CD14-positive monocyte (primary cell): ENCODE data around the gene ZNF473. TPM values are rescaled to one million over a fixed set of nuclear protein-coding genes. Genes with fewer than 3 reads are reported as not detected.

Experiments used
- DNase-seq, 3 donors: peaks; one replicate each; pipeline ENCODE4 v3.0.0-alpha.2; 2011 to 2022
- H2AFZ ChIP-seq: 2 replicates; pipeline ENCODE4 v1.6.0; 2012; ENCODE audit warnings: mild to moderate bottlenecking, low read depth, low read length, inconsistent platforms; ENCODE audit not compliant: insufficient read depth, poor library complexity, severe bottlenecking
- H3K27ac ChIP-seq, 2 donors: 1 replicate in 1 of 2; 2 replicates in 1 of 2; pipeline ENCODE4 v1.5.1; 2012 to 2013; ENCODE audit warnings: low read length in 2 of 2, control low read depth in 1 of 2, inconsistent platforms in 1 of 2, low read depth in 1 of 2, mild to moderate bottlenecking in 1 of 2
- H3K27me3 ChIP-seq, 2 donors: one replicate each; pipeline versions ENCODE4 v1.6.0 to v1.6.1; 2011 to 2013; ENCODE audit warnings: low read length in 2 of 2; ENCODE audit not compliant: control insufficient read depth in 2 of 2, insufficient read depth in 2 of 2
- H3K36me3 ChIP-seq, 2 donors: replicated peaks in 1 of 2; 1 replicate in 1 of 2; 2 replicates in 1 of 2; pipeline versions ENCODE4 v1.5.1 to v1.6.1; 2012 to 2013; ENCODE audit warnings: low read length in 2 of 2, control low read depth in 1 of 2, inconsistent platforms in 1 of 2, mild to moderate bottlenecking in 1 of 2; ENCODE audit not compliant: insufficient read depth in 2 of 2, control insufficient read depth in 1 of 2
- H3K4me1 ChIP-seq, 2 donors: 1 replicate in 1 of 2; 2 replicates in 1 of 2; pipeline versions ENCODE4 v1.5.1 to v1.6.1; 2012 to 2013; ENCODE audit warnings: low read length in 2 of 2, control low read depth in 1 of 2, inconsistent platforms in 1 of 2, mild to moderate bottlenecking in 1 of 2, moderate library complexity in 1 of 2; ENCODE audit not compliant: insufficient read depth in 2 of 2, control insufficient read depth in 1 of 2
- H3K4me2 ChIP-seq: replicated peaks from 2 replicates; pipeline ENCODE3; 2012; ENCODE audit warnings: low read length, moderate library complexity, mild to moderate bottlenecking; ENCODE audit not compliant: poor library complexity, severe bottlenecking; ENCODE audit errors: extremely low read depth
- H3K4me3 ChIP-seq, 3 experiments: fragments of 200-600 bp in 1 of 3; sonication (generic) in 1 of 3; replicated peaks in 1 of 3; 1 replicate in 2 of 3; 2 replicates in 1 of 3; pipeline ENCODE4 v1.5.1; 2011 to 2013; ENCODE audit warnings: low read length in 3 of 3, mild to moderate bottlenecking in 3 of 3, control low read depth in 2 of 3, low read depth in 2 of 3, inconsistent platforms in 1 of 3, moderate library complexity in 1 of 3
- H3K79me2 ChIP-seq: 2 replicates; pipeline ENCODE4 v1.6.0; 2012; ENCODE audit warnings: mild to moderate bottlenecking, control low read depth, inconsistent platforms, low read length, moderate library complexity; ENCODE audit not compliant: insufficient read depth
- H3K9ac ChIP-seq: 2 replicates; pipeline ENCODE4 v1.6.0; 2017; ENCODE audit warnings: low read length, mild to moderate bottlenecking; ENCODE audit not compliant: insufficient read depth, poor library complexity, severe bottlenecking
- H3K9me3 ChIP-seq, 2 donors: replicated peaks in 1 of 2; 1 replicate in 1 of 2; 2 replicates in 1 of 2; pipeline versions ENCODE4 v1.5.1 to v1.6.1; 2012 to 2013; ENCODE audit warnings: low read length in 2 of 2, control low read depth in 1 of 2; ENCODE audit not compliant: control insufficient read depth in 1 of 2, insufficient read depth in 1 of 2
- H4K20me1 ChIP-seq: 2 replicates; pipeline ENCODE4 v1.6.0; 2012; ENCODE audit warnings: mild to moderate bottlenecking, low read length, control low read depth, moderate library complexity; ENCODE audit not compliant: insufficient read depth
- H3K27ac Mint-ChIP-seq, 7 donors: one replicate each; pipeline ENCODE4 v1.8.0; 2020; ENCODE audit warnings: mild to moderate bottlenecking in 7 of 7, mixed read lengths in 7 of 7, moderate library complexity in 6 of 7, inconsistent platforms in 2 of 7
- H3K27me3 Mint-ChIP-seq, 3 donors: one replicate each; pipeline ENCODE4 v1.8.0; 2021 to 2022; ENCODE audit warnings: low read depth in 3 of 3, mild to moderate bottlenecking in 3 of 3, mixed read lengths in 3 of 3, moderate library complexity in 3 of 3, inconsistent platforms in 1 of 3
- H3K36me3 Mint-ChIP-seq, 2 donors: one replicate each; pipeline ENCODE4 v1.8.0; 2020; ENCODE audit warnings: mixed read lengths in 2 of 2, inconsistent platforms in 1 of 2, mild to moderate bottlenecking in 1 of 2
- H3K4me1 Mint-ChIP-seq: one replicate; pipeline ENCODE4 v1.8.0; 2020; ENCODE audit warnings: mild to moderate bottlenecking, mixed read lengths
- H3K4me3 Mint-ChIP-seq, 2 donors: one replicate each; pipeline ENCODE4 v1.8.0; 2020; ENCODE audit warnings: mild to moderate bottlenecking in 2 of 2, mixed read lengths in 2 of 2, moderate library complexity in 1 of 2
- H3K9me3 Mint-ChIP-seq, 7 donors: one replicate each; pipeline ENCODE4 v1.8.0; 2020 to 2022; ENCODE audit warnings: mixed read lengths in 7 of 7, mild to moderate bottlenecking in 6 of 7, moderate library complexity in 6 of 7, inconsistent platforms in 2 of 7
- CTCF ChIP-seq: fragments of 200-600 bp; IDR thresholded peaks from one replicate; pipeline ENCODE4 v1.8.0; 2022; ENCODE audit warnings: antibody characterized with exemption, mild to moderate bottlenecking
- WGBS: methylation state at CpG from one replicate; pipeline ENCODE4 v1.1.5; 2013; ENCODE audit warnings: missing lambda C conversion rate; ENCODE audit not compliant: insufficient coverage; 5-methylcytosine and 5-hydroxymethylcytosine counted together
- intact Hi-C, 2 donors: fragments of 100-400 bp; cut with micrococcal nuclease; formaldehyde crosslinking; loops; one replicate each; pipeline versions ENCODE4 v1.15.0 to v1.15.1; 2023
- polyA plus RNA-seq, 3 donors: library from polyadenylated mRNA; depleted of rRNA in 1 of 3; unstranded in 2 of 3; stranded (reverse) in 1 of 3; fragments of 300-500 nt in 2 of 3; fragments of >200 nt in 1 of 3; fragmentation: Illumina TruSeq in 2 of 3; gene quantifications; 1 replicate in 2 of 3; 2 replicates in 1 of 3; pipeline ENCODE4 v1.2.3, GENCODE V29; 2012 to 2021

ZNF473 gene
- polyA plus RNA-seq, 3 donors = 0.73 to 2.3 (median 1.6) TPM

GRCh38 chr19:50039968-50040367 is 14.2 kb downstream of the ZNF473 start:
- Mint-ChIP-seq H3K27me3 (peaks cover 0 to 2% (median 2%) of the 10 kb centered on the region in 3 donors), H3K36me3 (peaks cover 76 to 86% of the 10 kb centered on the region in 2 donors), H3K4me3 (no peak overlapping the region), H3K9me3 (peaks cover 24 to 37% (median 35%) of the 10 kb centered on the region in 7 donors), H3K4me1 (no peaks in the 10 kb centered on the region), H3K27ac (peak overlapping the region in 1 of 7 donors; percentile 17)
- Histone ChIP-seq H3K9me3 (peaks cover 24 to 26% of the 10 kb centered on the region in 2 donors), H3K36me3 (peaks cover 69 to 92% of the 10 kb centered on the region in 2 donors), H3K27ac (no peak overlapping the region), H3K4me3 (no peak overlapping the region), H4K20me1 (no peaks in the 10 kb centered on the region), H3K79me2 (no peaks in the 10 kb centered on the region), H3K9ac (no peak overlapping the region), H3K27me3 (no peaks in the 10 kb centered on the region), H2AFZ (no peak overlapping the region), H3K4me1 (no peaks in the 10 kb centered on the region), H3K4me2 (no peak overlapping the region)
- WGBS = 100% methylated on average over 3 of the region's 3 CpGs
- no peak for DNase-seq
- intact Hi-C loops = no loop called here
- TF ChIP-seq CTCF = no peak

GRCh38 chr19:50040967-50041366 is 15.2 kb downstream of the ZNF473 start:
- no peak overlapping the region for H3K4me2 ChIP-seq
- H3K4me3 ChIP-seq = no peak overlapping the region
- no peak overlapping the region for H2AFZ ChIP-seq
- no peaks in the 10 kb centered on the region for H3K79me2 ChIP-seq
- H3K4me1 ChIP-seq = no peaks in the 10 kb centered on the region
- Mint-ChIP-seq H3K27ac (peak overlapping the region in 3 of 7 donors; percentile 14 to 62 (median 44)), H3K4me1 (no peaks in the 10 kb centered on the region), H3K4me3 (no peak overlapping the region), H3K9me3 (peaks cover 34 to 45% (median 41%) of the 10 kb centered on the region in 7 donors), H3K27me3 (peaks cover 0 to 2% (median 2%) of the 10 kb centered on the region in 3 donors), H3K36me3 (peaks cover 81 to 89% of the 10 kb centered on the region in 2 donors)
- TF ChIP-seq CTCF = no peak
- no peak overlapping the region for H3K9ac ChIP-seq
- no peaks in the 10 kb centered on the region for H4K20me1 ChIP-seq
- no peak overlapping the region for H3K27ac ChIP-seq
- peaks cover 34 to 36% of the 10 kb centered on the region in 2 donors for H3K9me3 ChIP-seq
- intact Hi-C loops = no loop called here
- 100% methylated on average over 5 of the region's 6 CpGs for WGBS
- H3K27me3 ChIP-seq = no peaks in the 10 kb centered on the region
- no peak for DNase-seq
- peaks cover 79 to 93% of the 10 kb centered on the region in 2 donors for H3K36me3 ChIP-seq
